A549 (cell line): Measurements from ENCODE around the gene CASTOR1.

Source experiments
- CHD4 ChIP-seq: fragments of 200-600 bp; sonication (generic); IDR thresholded peaks from 2 replicates; pipeline ENCODE4 v1.6.1; 2016; ENCODE audit warnings: antibody characterized with exemption, mild to moderate bottlenecking, borderline replicate concordance
- HDAC2 ChIP-seq: fragments of 200-600 bp; sonication (generic); IDR thresholded peaks from 2 replicates; pipeline ENCODE4 v1.6.1; 2016
- JUNB ChIP-seq: fragments of >200 bp; sonication (Bioruptor Twin); formaldehyde crosslinking; IDR thresholded peaks from 2 replicates; pipeline ENCODE4 v1.6.1; 2016
- KDM5A ChIP-seq: fragments of 200-600 bp; sonication (generic); IDR thresholded peaks from 2 replicates; pipeline ENCODE4 v1.6.1; 2016; ENCODE audit warnings: antibody characterized with exemption, mild to moderate bottlenecking
- MYC ChIP-seq: IDR thresholded peaks from 2 replicates; pipeline ENCODE4 v1.6.1; 2012; ENCODE audit warnings: mild to moderate bottlenecking, inconsistent platforms, low read length, improper control_type of control experiment, borderline replicate concordance
- POLR2A ChIP-seq: IDR thresholded peaks from 2 replicates; pipeline ENCODE4 v1.6.1; 2012; ENCODE audit warnings: mild to moderate bottlenecking, low read length
- RAD21 ChIP-seq, 2 experiments: fragments of >200 bp in 1 of 2; sonication (Bioruptor Twin) in 1 of 2; formaldehyde crosslinking in 1 of 2; IDR thresholded peaks in 1 of 2; conservative IDR thresholded peaks in 1 of 2; 2 replicates in 1 of 2; 3 replicates in 1 of 2; pipeline ENCODE4 v1.6.1; 2012 to 2018; ENCODE audit warnings: inconsistent platforms in 1 of 2
- RFX5 ChIP-seq: fragments of 450-650 bp; IDR thresholded peaks from 2 replicates; pipeline ENCODE4 v1.7.1; 2014; ENCODE audit warnings: antibody characterized with exemption, mild to moderate bottlenecking, moderate library complexity
- TF ChIP-seq, protein P1 (sequence below): fragments of >200 bp; sonication (Bioruptor Twin); formaldehyde crosslinking; IDR thresholded peaks from 3 replicates; pipeline ENCODE4 v1.5.1; 2016

DNA sequence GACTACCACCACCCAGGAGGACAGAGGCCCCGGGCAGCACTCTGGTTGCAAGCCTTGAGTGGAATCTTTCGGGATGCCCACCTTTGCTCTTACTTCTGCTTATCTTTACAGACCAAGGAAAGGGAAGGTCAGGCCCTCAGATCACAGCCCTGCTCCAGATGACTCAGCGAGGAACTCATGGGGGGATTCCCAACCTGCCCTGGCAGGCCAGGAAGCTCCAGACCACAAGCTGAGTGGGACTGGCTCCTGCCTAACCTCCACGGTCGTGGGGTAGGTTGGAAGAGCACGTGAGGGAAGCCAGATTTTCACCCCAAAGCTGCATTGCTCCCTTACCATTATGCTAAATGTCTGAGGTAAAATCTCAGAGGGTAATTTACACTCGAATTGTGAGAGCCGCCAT is 25.6 kb upstream of the CASTOR1 start:
- TF ChIP-seq, protein P1, sequence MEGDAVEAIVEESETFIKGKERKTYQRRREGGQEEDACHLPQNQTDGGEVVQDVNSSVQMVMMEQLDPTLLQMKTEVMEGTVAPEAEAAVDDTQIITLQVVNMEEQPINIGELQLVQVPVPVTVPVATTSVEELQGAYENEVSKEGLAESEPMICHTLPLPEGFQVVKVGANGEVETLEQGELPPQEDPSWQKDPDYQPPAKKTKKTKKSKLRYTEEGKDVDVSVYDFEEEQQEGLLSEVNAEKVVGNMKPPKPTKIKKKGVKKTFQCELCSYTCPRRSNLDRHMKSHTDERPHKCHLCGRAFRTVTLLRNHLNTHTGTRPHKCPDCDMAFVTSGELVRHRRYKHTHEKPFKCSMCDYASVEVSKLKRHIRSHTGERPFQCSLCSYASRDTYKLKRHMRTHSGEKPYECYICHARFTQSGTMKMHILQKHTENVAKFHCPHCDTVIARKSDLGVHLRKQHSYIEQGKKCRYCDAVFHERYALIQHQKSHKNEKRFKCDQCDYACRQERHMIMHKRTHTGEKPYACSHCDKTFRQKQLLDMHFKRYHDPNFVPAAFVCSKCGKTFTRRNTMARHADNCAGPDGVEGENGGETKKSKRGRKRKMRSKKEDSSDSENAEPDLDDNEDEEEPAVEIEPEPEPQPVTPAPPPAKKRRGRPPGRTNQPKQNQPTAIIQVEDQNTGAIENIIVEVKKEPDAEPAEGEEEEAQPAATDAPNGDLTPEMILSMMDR, result no peak
- TF ChIP-seq RAD21 (conservative IDR thresholded peaks at IDR 0.05 in 1 of 2, IDR thresholded peaks at IDR 0.05 in 1 of 2), result no peak
- TF ChIP-seq MYC, result no peak
- no peak for TF ChIP-seq RFX5
- no peak for TF ChIP-seq POLR2A
- TF ChIP-seq CHD4, result no peak
- no peak for TF ChIP-seq JUNB
- TF ChIP-seq KDM5A, result no peak
- no peak for TF ChIP-seq HDAC2
